22Rv1 (cell line): ENCODE results near the gene ISM1.

Source experiments
- H3K27ac ChIP-seq: fragments of 450-650 bp; 2 replicates; pipeline ENCODE4 v1.5.1; 2017
- ZFX ChIP-seq: fragments of 450-650 bp; IDR thresholded peaks from 2 replicates; pipeline ENCODE4 v1.6.1; 2017; ENCODE audit warnings: antibody characterized with exemption, borderline replicate concordance
- TF ChIP-seq, protein P1 (sequence below): fragments of 450-650 bp; IDR thresholded peaks from 2 replicates; pipeline ENCODE4 v1.5.1; 2017; ENCODE audit warnings: mild to moderate bottlenecking

ISM1 gene

DNA sequence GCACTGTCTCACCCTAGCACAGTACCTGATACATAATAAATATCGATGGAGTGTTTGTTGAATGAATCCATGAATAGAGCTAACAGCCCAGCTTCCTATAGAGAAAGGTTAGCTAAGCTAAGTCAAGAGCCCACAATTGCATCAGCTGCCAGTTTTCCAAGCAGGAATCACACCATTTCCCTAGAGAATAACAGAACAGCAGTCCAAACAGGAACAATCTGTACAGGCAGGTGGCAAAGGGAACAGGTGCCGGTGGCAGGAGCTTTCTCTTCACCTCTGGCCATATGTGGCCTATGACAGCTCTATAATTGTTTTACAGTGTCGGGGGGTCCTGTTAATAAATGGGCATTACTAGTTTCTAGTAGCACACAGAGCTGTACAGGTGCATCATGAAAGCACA is 38.8 kb downstream of the ISM1 start:
- no peak for TF ChIP-seq ZFX
- TF ChIP-seq, protein P1, sequence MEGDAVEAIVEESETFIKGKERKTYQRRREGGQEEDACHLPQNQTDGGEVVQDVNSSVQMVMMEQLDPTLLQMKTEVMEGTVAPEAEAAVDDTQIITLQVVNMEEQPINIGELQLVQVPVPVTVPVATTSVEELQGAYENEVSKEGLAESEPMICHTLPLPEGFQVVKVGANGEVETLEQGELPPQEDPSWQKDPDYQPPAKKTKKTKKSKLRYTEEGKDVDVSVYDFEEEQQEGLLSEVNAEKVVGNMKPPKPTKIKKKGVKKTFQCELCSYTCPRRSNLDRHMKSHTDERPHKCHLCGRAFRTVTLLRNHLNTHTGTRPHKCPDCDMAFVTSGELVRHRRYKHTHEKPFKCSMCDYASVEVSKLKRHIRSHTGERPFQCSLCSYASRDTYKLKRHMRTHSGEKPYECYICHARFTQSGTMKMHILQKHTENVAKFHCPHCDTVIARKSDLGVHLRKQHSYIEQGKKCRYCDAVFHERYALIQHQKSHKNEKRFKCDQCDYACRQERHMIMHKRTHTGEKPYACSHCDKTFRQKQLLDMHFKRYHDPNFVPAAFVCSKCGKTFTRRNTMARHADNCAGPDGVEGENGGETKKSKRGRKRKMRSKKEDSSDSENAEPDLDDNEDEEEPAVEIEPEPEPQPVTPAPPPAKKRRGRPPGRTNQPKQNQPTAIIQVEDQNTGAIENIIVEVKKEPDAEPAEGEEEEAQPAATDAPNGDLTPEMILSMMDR: no peak
- no peak overlapping the region for H3K27ac ChIP-seq

GRCh38 chr20:13260650-13261279 is 39.7 kb downstream of the ISM1 start:
- no peak for TF ChIP-seq ZFX
- TF ChIP-seq, protein P1: no peak
- no peak overlapping the region for H3K27ac ChIP-seq

GRCh38 chr20:13261460-13262301 is 40.6 kb downstream of the ISM1 start:
- no peak overlapping the region for H3K27ac ChIP-seq

GRCh38 chr20:13262302-13262650 is 41.2 kb downstream of the ISM1 start:
- no peak overlapping the region for H3K27ac ChIP-seq
- TF ChIP-seq, protein P1: peak; percentile 52
- no peak for TF ChIP-seq ZFX

More at GRCh38 chr20:13261460-13262301, 40.6 kb downstream of the ISM1 start:
- TF ChIP-seq ZFX: no peak
- TF ChIP-seq, protein P1: peak; percentile 81

DNA sequence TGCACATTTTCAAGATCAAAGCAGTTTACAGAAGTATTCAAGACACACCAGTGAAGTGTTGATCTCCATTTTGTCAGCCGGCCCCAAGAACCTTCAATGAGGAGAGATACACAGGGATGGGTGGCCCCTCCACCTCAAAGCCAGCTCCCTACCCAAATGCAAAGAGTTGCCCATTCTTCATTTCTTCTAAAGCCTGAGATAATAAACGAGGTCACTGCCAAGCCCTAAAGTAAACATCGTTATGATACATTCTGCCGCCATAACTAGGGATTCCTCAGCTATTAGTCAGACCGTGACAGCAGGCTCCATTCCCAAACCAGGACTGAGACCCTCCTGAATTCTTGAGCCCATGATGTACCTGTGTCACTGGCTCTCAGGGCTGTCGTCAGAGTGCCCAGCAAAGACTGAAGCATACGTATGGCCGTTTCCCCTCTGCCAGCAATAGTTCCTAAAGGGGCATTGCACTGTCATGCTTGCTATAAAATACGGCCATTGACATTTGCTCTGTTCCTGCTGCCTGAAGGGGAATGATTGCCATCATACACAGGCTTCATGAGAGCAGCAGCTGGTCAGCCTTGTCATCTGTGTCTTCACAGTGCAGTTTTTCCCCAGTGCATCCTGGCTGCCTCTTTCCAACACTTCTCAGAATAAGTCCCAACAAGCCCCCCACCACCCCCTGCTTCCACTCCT is 41.7 kb downstream of the ISM1 start:
- H3K27ac ChIP-seq: no peak overlapping the region
- TF ChIP-seq ZFX: no peak
- TF ChIP-seq, protein P1: no peak

GRCh38 chr20:13263451-13263850 is 42.4 kb downstream of the ISM1 start:
- no peak overlapping the region for H3K27ac ChIP-seq
- no peak for TF ChIP-seq ZFX
- TF ChIP-seq, protein P1: no peak
